Right renal cortex interstitium (tissue), 3 donors: ENCODE results near the gene ZNF331. TPM values are rescaled to one million over a fixed set of nuclear protein-coding genes. Genes with fewer than 3 reads are reported as not detected.

Experiments used
- DNase-seq, 3 donors: peaks; one replicate each; pipeline ENCODE4 v3.0.0-alpha.2; 2013; ENCODE audit warnings: low read depth in 3 of 3, low spot score in 2 of 3
- polyA plus RNA-seq, 3 donors: library from polyadenylated mRNA; unstranded; fragments of 120-200 nt; gene quantifications; one replicate each; pipeline ENCODE4 v1.2.1, GENCODE V29; 2013; ENCODE audit not compliant: insufficient read length in 3 of 3

Gene ZNF331
- polyA plus RNA-seq, 3 donors: 14.8 to 16.0 (median 15.8) TPM

DNA sequence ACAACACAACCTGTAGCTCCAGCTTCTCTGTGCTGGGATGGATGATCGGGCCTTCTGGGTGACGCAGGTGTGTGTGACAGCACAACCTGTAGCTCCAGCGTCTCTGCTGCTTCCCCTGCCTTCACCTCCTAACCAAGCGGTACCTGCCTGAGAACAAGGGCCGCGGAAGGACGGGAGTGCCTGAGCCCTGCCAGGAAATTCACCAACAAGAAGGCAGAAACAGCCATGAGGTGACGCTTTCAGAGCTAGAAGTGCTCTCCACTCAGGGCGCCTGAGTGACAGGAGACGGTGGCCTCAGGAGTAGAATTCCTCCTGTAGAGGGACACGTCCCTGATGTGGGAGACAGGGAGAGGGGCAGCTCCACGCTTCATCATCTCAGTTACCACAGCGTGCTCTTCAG, 17.4 kb downstream of the ZNF331 start:
- no peak for DNase-seq

- DNase-seq: no peak
Measured at GRCh38 chr19:53571339-53571738, 33.4 kb downstream of the ZNF331 start.

GRCh38 chr19:53576941-53577653, 39.2 kb downstream of the ZNF331 start:
- no peak for DNase-seq

DNA sequence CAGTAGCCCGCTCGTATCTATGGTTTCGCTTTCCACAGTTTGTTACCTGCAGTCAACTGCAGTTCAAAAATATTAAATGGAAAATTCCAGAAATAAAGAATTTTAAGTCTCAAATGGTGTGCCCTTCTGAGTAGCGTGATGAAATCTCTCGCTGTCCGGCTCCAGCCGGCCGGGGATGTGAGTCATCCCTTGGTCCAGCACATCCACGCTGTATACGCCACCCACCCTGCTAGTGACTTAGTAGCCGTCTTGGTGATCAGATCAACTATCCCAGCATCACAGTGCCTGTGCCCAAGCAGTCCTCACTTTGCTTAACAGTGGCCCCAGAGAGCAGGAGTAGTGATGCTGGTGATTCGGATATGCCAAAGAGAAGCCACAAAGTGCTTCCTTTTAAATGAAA, 40.0 kb downstream of the ZNF331 start:
- no peak for DNase-seq

- no peak for DNase-seq
Measured at GRCh38 chr19:53579518-53579917, 41.6 kb downstream of the ZNF331 start.

- no peak for DNase-seq
Measured at GRCh38 chr19:53580871-53581835, 43.2 kb downstream of the ZNF331 start.

- no peak for DNase-seq
Measured at GRCh38 chr19:53581871-53582279, 43.9 kb downstream of the ZNF331 start.

DNA sequence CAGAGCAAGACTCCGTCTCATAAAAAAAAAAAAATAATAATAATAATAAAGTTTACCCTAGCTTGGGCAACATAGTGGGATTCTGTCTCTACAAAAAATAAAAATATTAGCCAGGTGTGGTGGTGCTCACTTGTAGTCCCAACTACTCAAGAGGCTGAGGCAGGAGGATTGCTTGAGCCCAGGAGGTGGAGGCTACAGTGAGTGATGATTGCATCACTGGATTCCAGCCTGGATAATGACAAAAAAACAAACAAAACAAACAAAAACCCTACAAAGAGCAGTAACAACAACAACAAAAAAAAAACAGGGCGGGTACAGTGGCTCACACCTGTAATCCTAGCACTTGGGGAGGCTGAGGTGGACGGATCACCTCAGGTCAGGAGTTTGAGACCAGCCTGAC, 45.2 kb downstream of the ZNF331 start:
- DNase-seq: no peak

GRCh38 chr19:53586277-53586691, 48.3 kb downstream of the ZNF331 start:
- DNase-seq: no peak

GRCh38 chr19:53594811-53595509, 57.0 kb downstream of the ZNF331 start:
- no peak for DNase-seq

GRCh38 chr19:53595510-53595867, 57.5 kb downstream of the ZNF331 start:
- no peak for DNase-seq

- no peak for DNase-seq
Measured at GRCh38 chr19:53596056-53596455, 58.1 kb downstream of the ZNF331 start.

- DNase-seq: no peak
Measured at GRCh38 chr19:53597023-53597422, 59.1 kb downstream of the ZNF331 start.

GRCh38 chr19:53598361-53598760, 60.4 kb downstream of the ZNF331 start:
- DNase-seq: no peak

- no peak for DNase-seq
Measured at GRCh38 chr19:53600217-53600616, 62.3 kb downstream of the ZNF331 start.

DNA sequence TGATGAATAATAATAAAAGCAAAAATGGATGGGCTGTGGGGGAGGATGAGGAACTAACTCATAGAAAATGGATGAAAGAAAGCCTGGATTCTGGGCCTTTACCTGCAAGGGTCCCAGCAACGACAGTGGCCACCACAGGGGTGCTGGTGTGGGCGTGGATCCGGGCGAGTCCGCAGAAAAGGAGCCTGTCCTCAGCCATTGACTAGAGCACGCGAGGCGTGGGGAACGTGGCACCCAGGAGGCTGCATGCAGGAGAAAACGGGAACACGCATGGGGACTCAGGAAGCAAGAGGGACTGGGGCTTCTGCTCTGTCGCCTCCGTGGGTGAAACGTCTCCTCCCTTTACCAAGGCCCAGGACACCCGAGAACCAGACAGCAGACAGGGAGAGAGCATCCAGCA, 68.1 kb downstream of the ZNF331 start:
- DNase-seq: no peak

GRCh38 chr19:53608381-53608780, 70.4 kb downstream of the ZNF331 start:
- DNase-seq: no peak

- DNase-seq: no peak
Measured at GRCh38 chr19:53612762-53613526, 75.0 kb downstream of the ZNF331 start.

GRCh38 chr19:53621885-53622740, 84.2 kb downstream of the ZNF331 start:
- no peak for DNase-seq
